CD4-positive, alpha-beta T cell (primary cell): ENCODE data around the gene KDM1B. TPM values are rescaled to one million over a fixed set of nuclear protein-coding genes. Genes with fewer than 3 reads are reported as not detected.

Source experiments
- ATAC-seq: fragments of 200-7000 bp; cut with Tn5 transposase; one replicate; pipeline ENCODE4 v1.10.0; 2022; ENCODE audit warnings: mild to moderate bottlenecking; ENCODE audit not compliant: poor library complexity
- CTCF ChIA-PET: fragments of 350-600 bp; sonication (Branson Sonifier 250); formaldehyde crosslinking; loops from one replicate; lab custom pipeline; 2021; ENCODE audit warnings: antibody characterized with exemption, inconsistent platforms; lab: Charles Lee
- POLR2A ChIA-PET: fragments of 350-600 bp; sonication (Branson Sonifier 250); formaldehyde crosslinking; loops from one replicate; lab custom pipeline; 2021; ENCODE audit warnings: antibody characterized with exemption, inconsistent platforms; lab: Charles Lee
- DNase-seq, 14 experiments: peaks; one replicate each; pipeline ENCODE4 v3.0.0-alpha.2; 2013 to 2020; ENCODE audit warnings: mixed read lengths in 2 of 14
- H3K27ac ChIP-seq, 2 donors: one replicate each; pipeline versions ENCODE4 v1.5.1 to v1.7.0; 2013; ENCODE audit warnings: low read length in 2 of 2, low read depth in 1 of 2, mild to moderate bottlenecking in 1 of 2
- H3K27me3 ChIP-seq, 2 experiments: 1 replicate in 1 of 2; 2 replicates in 1 of 2; pipeline versions ENCODE4 v1.6.1 to v1.7.0; 2013; ENCODE audit warnings: low read length in 2 of 2, control low read depth in 1 of 2, mild to moderate bottlenecking in 1 of 2, moderate library complexity in 1 of 2; ENCODE audit not compliant: insufficient read depth in 2 of 2, control insufficient read depth in 1 of 2
- H3K36me3 ChIP-seq: one replicate; pipeline ENCODE4 v1.6.1; 2013; ENCODE audit warnings: low read length, control low read depth; ENCODE audit not compliant: insufficient read depth
- H3K4me1 ChIP-seq: one replicate; pipeline ENCODE4 v1.6.1; 2013; ENCODE audit warnings: low read length, control low read depth; ENCODE audit not compliant: insufficient read depth
- H3K4me3 ChIP-seq: one replicate; pipeline ENCODE4 v1.5.1; 2013; ENCODE audit warnings: mild to moderate bottlenecking, low read length, moderate library complexity
- H3K9me3 ChIP-seq, 2 experiments: 1 replicate in 1 of 2; 2 replicates in 1 of 2; pipeline versions ENCODE4 v1.6.1 to v1.7.0; 2013; ENCODE audit warnings: low read length in 2 of 2, mild to moderate bottlenecking in 2 of 2, control low read depth in 1 of 2, moderate library complexity in 1 of 2; ENCODE audit not compliant: control insufficient read depth in 1 of 2, insufficient read depth in 1 of 2
- H3K27ac Mint-ChIP-seq: one replicate; pipeline ENCODE4 v1.8.0; 2020; ENCODE audit warnings: mixed read lengths
- H3K27me3 Mint-ChIP-seq: one replicate; pipeline ENCODE4 v1.8.0; 2021; ENCODE audit warnings: mixed read lengths
- H3K36me3 Mint-ChIP-seq: one replicate; pipeline ENCODE4 v1.8.0; 2021; ENCODE audit warnings: low read depth, mixed read lengths
- H3K4me1 Mint-ChIP-seq: one replicate; pipeline ENCODE4 v1.8.0; 2021; ENCODE audit warnings: low read depth, mixed read lengths
- H3K4me3 Mint-ChIP-seq: one replicate; pipeline ENCODE4 v1.8.0; 2020; ENCODE audit warnings: mild to moderate bottlenecking, mixed read lengths
- H3K9me3 Mint-ChIP-seq: one replicate; pipeline ENCODE4 v1.8.0; 2020; ENCODE audit warnings: mixed read lengths
- CTCF ChIP-seq: fragments of 200-600 bp; IDR thresholded peaks from one replicate; pipeline ENCODE4 v1.8.0; 2022; ENCODE audit warnings: antibody characterized with exemption, mild to moderate bottlenecking
- intact Hi-C, 2 experiments: fragments of 100-400 bp; cut with DNase I in 1 of 2; cut with micrococcal nuclease in 1 of 2; formaldehyde crosslinking; loops; one replicate each; pipeline versions ENCODE4 v1.15.1 to v1.9.0; 2023 to 2025; cut with DNase I, micrococcal nuclease
- total RNA-seq, 174 experiments: library from RNA in 2 of 174; stranded (reverse) in 2 of 174; gene quantifications; one replicate each; pipeline ENCODE4 v1.2.3 and lab custom pipeline; 2021 to 2026

The KDM1B gene
- total RNA-seq, 2 experiments from 2014 or later: 4.4 to 6.0 TPM

DNA sequence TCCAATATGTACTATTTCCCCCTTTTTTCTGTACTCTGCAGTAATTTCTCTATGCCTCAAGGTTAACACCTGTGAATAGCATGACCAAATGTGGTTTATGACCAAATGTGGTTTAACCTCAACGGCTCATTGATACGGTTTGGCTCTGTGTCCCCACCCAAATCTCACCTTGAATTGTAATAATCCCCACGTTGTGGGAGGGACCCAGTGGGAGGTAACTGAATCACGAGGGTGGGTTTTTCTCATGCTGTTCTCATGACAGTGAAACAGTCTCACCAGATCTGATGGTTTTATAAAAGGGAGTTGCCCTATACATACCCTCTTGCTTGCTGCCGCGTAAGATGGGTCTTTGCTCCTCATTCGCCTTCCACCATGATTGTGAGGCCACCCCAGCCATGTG, 90.4 kb downstream of the KDM1B start:
- peaks cover 64% of the 10 kb centered on the region for H3K4me1 Mint-ChIP-seq
- intact Hi-C loops: no loop called here
- no peaks in the 10 kb centered on the region for H3K27me3 Mint-ChIP-seq
- ATAC-seq (no peak), DNase-seq (peak in 2 of 14 experiments; percentile 34 to 38)
- Histone ChIP-seq H3K27me3 (no peaks in the 10 kb centered on the region), H3K9me3 (no peaks in the 10 kb centered on the region), H3K4me1 (peaks cover 14% of the 10 kb centered on the region), H3K27ac (no peak overlapping the region), H3K36me3 (peaks cover 69% of the 10 kb centered on the region), H3K4me3 (no peak overlapping the region)
- ChIA-PET CTCF (interaction anchor here (1.4 kb wide), 1 partner anchor 90 kb away, joined by 3 read pairs; the partner anchor contains the start of genes KDM1B and TPMT), POLR2A (no interaction called here)
- peaks cover 91% of the 10 kb centered on the region for H3K36me3 Mint-ChIP-seq
- H3K27ac Mint-ChIP-seq: peak overlapping the region; percentile 57
- H3K9me3 Mint-ChIP-seq: no peaks in the 10 kb centered on the region
- no peak for TF ChIP-seq CTCF
- H3K4me3 Mint-ChIP-seq: no peak overlapping the region

GRCh38 chr6:18246205-18246604, 91.0 kb downstream of the KDM1B start:
- no peak for TF ChIP-seq CTCF
- ATAC-seq: no peak
- DNase-seq: no peak
- no peaks in the 10 kb centered on the region for H3K27me3 ChIP-seq
- H3K27ac ChIP-seq: no peak overlapping the region
- ChIA-PET CTCF (interaction anchor here (0.9 to 1.4 kb wide), 2 partner anchors 18 to 91 kb away, joined by 3 read pairs; partner anchors contain the start of genes KDM1B and TPMT), POLR2A (no interaction called here)
- no peaks in the 10 kb centered on the region for H3K9me3 ChIP-seq
- H3K36me3 ChIP-seq: peaks cover 69% of the 10 kb centered on the region
- Mint-ChIP-seq H3K27ac (peak overlapping the region; percentile 57), H3K9me3 (no peaks in the 10 kb centered on the region), H3K4me1 (peaks cover 59% of the 10 kb centered on the region), H3K36me3 (peaks cover 92% of the 10 kb centered on the region), H3K4me3 (no peak overlapping the region), H3K27me3 (no peaks in the 10 kb centered on the region)
- H3K4me1 ChIP-seq: peaks cover 14% of the 10 kb centered on the region
- intact Hi-C loops: no loop called here
- H3K4me3 ChIP-seq: no peak overlapping the region

GRCh38 chr6:18247002-18247401, 91.8 kb downstream of the KDM1B start:
- ATAC-seq (no peak), DNase-seq (no peak)
- Histone ChIP-seq H3K27me3 (no peaks in the 10 kb centered on the region), H3K9me3 (no peaks in the 10 kb centered on the region), H3K36me3 (peaks cover 77% of the 10 kb centered on the region), H3K4me1 (peaks cover 13% of the 10 kb centered on the region), H3K4me3 (no peak overlapping the region), H3K27ac (no peak overlapping the region)
- intact Hi-C loops: no loop called here
- CTCF ChIA-PET: interaction anchor here (0.6 to 1.4 kb wide), 3 partner anchors 19 to 92 kb away, joined by 3 to 4 read pairs (median 3); partner anchors contain the start of genes KDM1B and TPMT
- H3K27ac Mint-ChIP-seq: peak overlapping the region; percentile 28
- H3K36me3 Mint-ChIP-seq: peaks cover 94% of the 10 kb centered on the region
- peaks cover 58% of the 10 kb centered on the region for H3K4me1 Mint-ChIP-seq
- no peak overlapping the region for H3K4me3 Mint-ChIP-seq
- H3K27me3 Mint-ChIP-seq: no peaks in the 10 kb centered on the region
- H3K9me3 Mint-ChIP-seq: no peaks in the 10 kb centered on the region
- no peak for TF ChIP-seq CTCF
- POLR2A ChIA-PET: no interaction called here
